TTC549 (cell line): Measurements from ENCODE around the gene CSDE1.

Experiments used
- FAIRE-seq: peaks from 2 replicates; lab custom pipeline; 2012; peaks lifted over from hg19 to GRCh38; lab: Jason Lieb, UNC

The CSDE1 gene

GRCh38 chr1:114701931-114702330 lies 55.9 kb downstream of the CSDE1 start:
- FAIRE-seq: no peak

GRCh38 chr1:114700036-114700600 lies 57.7 kb downstream of the CSDE1 start:
- no peak for FAIRE-seq

- FAIRE-seq: no peak
Measured at GRCh38 chr1:114696810-114697209, 61.0 kb downstream of the CSDE1 start.

GRCh38 chr1:114695430-114696058 lies 62.2 kb downstream of the CSDE1 start, which contains the start of gene AMPD1:
Gene AMPD1 (minus strand): TSS chr1:114695546. CDS start chr1:114695471, 75 bp downstream.
- no peak for FAIRE-seq

- FAIRE-seq: no peak
Measured at GRCh38 chr1:114694540-114695310, 63.1 kb downstream of the CSDE1 start.

GRCh38 chr1:114692947-114693346 lies 64.8 kb downstream of the CSDE1 start:
- no peak for FAIRE-seq

- no peak for FAIRE-seq
Measured at GRCh38 chr1:114691061-114691460, 66.7 kb downstream of the CSDE1 start.

GRCh38 chr1:114690148-114690547 lies 67.6 kb downstream of the CSDE1 start:
- FAIRE-seq: no peak

GRCh38 chr1:114688526-114688925 lies 69.3 kb downstream of the CSDE1 start:
- no peak for FAIRE-seq

GRCh38 chr1:114685851-114686250 lies 71.9 kb downstream of the CSDE1 start:
- FAIRE-seq: no peak

- FAIRE-seq: no peak
Measured at GRCh38 chr1:114677691-114678090, 80.1 kb downstream of the CSDE1 start.

- FAIRE-seq: no peak
Measured at GRCh38 chr1:114676115-114676514, 81.7 kb downstream of the CSDE1 start.

- FAIRE-seq: no peak
Measured at GRCh38 chr1:114671939-114672275, 85.9 kb downstream of the CSDE1 start.

GRCh38 chr1:114671011-114671938 lies 86.5 kb downstream of the CSDE1 start:
- no peak for FAIRE-seq

- FAIRE-seq: no peak
Measured at GRCh38 chr1:114670083-114671010, 87.4 kb downstream of the CSDE1 start.

GRCh38 chr1:114669562-114670082 lies 88.2 kb downstream of the CSDE1 start, which contains the start of gene DENND2C:
Gene DENND2C (minus strand): TSS chr1:114670049. CDS start chr1:114625984, 44,065 bp downstream.
- no peak for FAIRE-seq

GRCh38 chr1:114668784-114669561 lies 88.8 kb downstream of the CSDE1 start:
- no peak for FAIRE-seq

- no peak for FAIRE-seq
Measured at GRCh38 chr1:114668373-114668772, 89.4 kb downstream of the CSDE1 start.

- no peak for FAIRE-seq
Measured at GRCh38 chr1:114666954-114667353, 90.8 kb downstream of the CSDE1 start.
